ENCODE data around the gene S100A4. TPM values are rescaled to one million over a fixed set of nuclear protein-coding genes. Genes with fewer than 3 reads are reported as not detected.

S100A4 gene
- total RNA-seq, 1 experiment from 2014 or later: 384 TPM

- no peak for ATAC-seq
- Histone ChIP-seq H3K9me2 (ENCODE audit: insufficient read depth) (no peaks in the 10 kb centered on the region), H3K4me1 (ENCODE audit: control insufficient read depth in 1 of 2, insufficient read depth in 2 of 2, low read length in 2 of 2) (peaks cover 23 to 77% of the 10 kb centered on the region in 2 experiments), H4K20me1 (ENCODE audit: insufficient read depth) (no peaks in the 10 kb centered on the region), H3K9ac (ENCODE audit: low read length) (no peak overlapping the region), H2AFZ (ENCODE audit: low read depth, low read length, poor library complexity, severe bottlenecking) (no peak overlapping the region), H3K79me2 (ENCODE audit: insufficient read depth, low read length) (no peaks in the 10 kb centered on the region), H3K9me3 (ENCODE audit: control insufficient read depth in 1 of 2, insufficient read depth in 1 of 2, low read depth in 1 of 2, low read length in 2 of 2) (no peaks in the 10 kb centered on the region), H3K4me3 (replicated peaks in 1 of 2; ENCODE audit: low read depth in 1 of 2, low read length in 2 of 2) (no peak overlapping the region), H3K36me3 (ENCODE audit: control insufficient read depth in 1 of 2, insufficient read depth in 2 of 2, low read length in 2 of 2) (no peaks in the 10 kb centered on the region), H3K27ac (ENCODE audit: low read depth, low read length) (no peak overlapping the region), H3K4me2 (ENCODE audit: low read length) (no peak overlapping the region), H3K27me3 (ENCODE audit: insufficient read depth, low read length) (no peaks in the 10 kb centered on the region)
- DNase-seq (ENCODE audit: low read depth, low spot score): no peak
- ChIA-PET RAD21 (ENCODE audit: low non-redundant PET in 1 of 2, low total read pairs in 2 of 2, uncharacterized antibody in 2 of 2, unreplicated experiment in 2 of 2) (no interaction called here), CTCF (interaction anchor here (1.2 to 1.5 kb wide), 2 partner anchors 57 to 63 kb away, joined by 3 to 5 read pairs; no protein-coding TSS in a partner anchor), POLR2A (no interaction called here)
- no TSS peak for BruUV-seq (replicated peaks)
- TF ChIP-seq ZFX (IDR thresholded peaks at IDR 0.05) (no peak), EZH2 (IDR thresholded peaks at IDR 0.05) (no peak), EGR1 (IDR thresholded peaks at IDR 0.05; ENCODE audit: low read depth) (no peak)
- TF ChIP-seq, protein P1, sequence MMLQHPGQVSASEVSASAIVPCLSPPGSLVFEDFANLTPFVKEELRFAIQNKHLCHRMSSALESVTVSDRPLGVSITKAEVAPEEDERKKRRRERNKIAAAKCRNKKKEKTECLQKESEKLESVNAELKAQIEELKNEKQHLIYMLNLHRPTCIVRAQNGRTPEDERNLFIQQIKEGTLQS (IDR thresholded peaks at IDR 0.05): no peak
- intact Hi-C loops (cut with micrococcal nuclease): loop anchor here (1.0 to 5.0 kb wide), 2 partner anchors 240 to 478 kb away; partner anchors contain the start of gene RAB13
These were observed 36.6 kb downstream of the S100A4 start for GRCh38 chr1:153509036-153509435.

- ATAC-seq (no peak), DNase-seq (ENCODE audit: low read depth, low spot score) (no peak)
- Histone ChIP-seq H4K20me1 (ENCODE audit: insufficient read depth) (no peaks in the 10 kb centered on the region), H3K4me3 (replicated peaks in 1 of 2; ENCODE audit: low read depth in 1 of 2, low read length in 2 of 2) (no peak overlapping the region), H3K36me3 (ENCODE audit: control insufficient read depth in 1 of 2, insufficient read depth in 2 of 2, low read length in 2 of 2) (no peaks in the 10 kb centered on the region), H3K79me2 (ENCODE audit: insufficient read depth, low read length) (no peaks in the 10 kb centered on the region), H3K9ac (ENCODE audit: low read length) (peak overlapping the region; percentile 47; the same call in 1 of the 2 replicates), H3K9me3 (ENCODE audit: control insufficient read depth in 1 of 2, insufficient read depth in 1 of 2, low read depth in 1 of 2, low read length in 2 of 2) (no peaks in the 10 kb centered on the region), H3K9me2 (ENCODE audit: insufficient read depth) (no peaks in the 10 kb centered on the region), H3K27me3 (ENCODE audit: insufficient read depth, low read length) (no peaks in the 10 kb centered on the region), H3K4me1 (ENCODE audit: control insufficient read depth in 1 of 2, insufficient read depth in 2 of 2, low read length in 2 of 2) (peaks cover 23 to 69% of the 10 kb centered on the region in 2 experiments), H2AFZ (ENCODE audit: low read depth, low read length, poor library complexity, severe bottlenecking) (no peak overlapping the region), H3K4me2 (ENCODE audit: low read length) (peak overlapping the region; percentile 65), H3K27ac (ENCODE audit: low read depth, low read length) (no peak overlapping the region)
- RAD21 ChIA-PET (ENCODE audit: low non-redundant PET in 1 of 2, low total read pairs in 2 of 2, uncharacterized antibody in 2 of 2, unreplicated experiment in 2 of 2): no interaction called here
- intact Hi-C loops (cut with micrococcal nuclease): loop anchor here (5.0 kb wide), 1 partner anchor 479 kb away; the partner anchor contains the start of gene RAB13
- CTCF ChIA-PET: interaction anchor here (0.8 to 1.8 kb wide), 5 partner anchors 8 to 155 kb away, joined by 3 to 5 read pairs (median 4); partner anchors contain the start of gene S100A13
- no TSS peak for BruUV-seq (replicated peaks)
- POLR2A ChIA-PET: interaction anchor here (1.0 to 1.4 kb wide), 2 partner anchors 28 to 220 kb away, joined by 3 read pairs; partner anchors contain the start of genes INTS3 and S100A6
- no peak for TF ChIP-seq TCF7L2 (IDR thresholded peaks at IDR 0.05; ENCODE audit: borderline replicate concordance, extremely low read depth, insufficient read depth, insufficient read length)
- no peak for TF ChIP-seq EZH2 (IDR thresholded peaks at IDR 0.05)
- no peak for TF ChIP-seq JUND (IDR thresholded peaks at IDR 0.05)
- no peak for TF ChIP-seq ELF1 (IDR thresholded peaks at IDR 0.05; ENCODE audit: borderline replicate concordance, low read depth)
- TF ChIP-seq SRF (IDR thresholded peaks at IDR 0.05; ENCODE audit: low read depth): no peak
- TF ChIP-seq, protein P2, sequence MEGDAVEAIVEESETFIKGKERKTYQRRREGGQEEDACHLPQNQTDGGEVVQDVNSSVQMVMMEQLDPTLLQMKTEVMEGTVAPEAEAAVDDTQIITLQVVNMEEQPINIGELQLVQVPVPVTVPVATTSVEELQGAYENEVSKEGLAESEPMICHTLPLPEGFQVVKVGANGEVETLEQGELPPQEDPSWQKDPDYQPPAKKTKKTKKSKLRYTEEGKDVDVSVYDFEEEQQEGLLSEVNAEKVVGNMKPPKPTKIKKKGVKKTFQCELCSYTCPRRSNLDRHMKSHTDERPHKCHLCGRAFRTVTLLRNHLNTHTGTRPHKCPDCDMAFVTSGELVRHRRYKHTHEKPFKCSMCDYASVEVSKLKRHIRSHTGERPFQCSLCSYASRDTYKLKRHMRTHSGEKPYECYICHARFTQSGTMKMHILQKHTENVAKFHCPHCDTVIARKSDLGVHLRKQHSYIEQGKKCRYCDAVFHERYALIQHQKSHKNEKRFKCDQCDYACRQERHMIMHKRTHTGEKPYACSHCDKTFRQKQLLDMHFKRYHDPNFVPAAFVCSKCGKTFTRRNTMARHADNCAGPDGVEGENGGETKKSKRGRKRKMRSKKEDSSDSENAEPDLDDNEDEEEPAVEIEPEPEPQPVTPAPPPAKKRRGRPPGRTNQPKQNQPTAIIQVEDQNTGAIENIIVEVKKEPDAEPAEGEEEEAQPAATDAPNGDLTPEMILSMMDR (IDR thresholded peaks at IDR 0.05 in 2 of 3, conservative IDR thresholded peaks at IDR 0.05 in 1 of 3; ENCODE audit: borderline replicate concordance in 1 of 3, insufficient read depth in 1 of 3, low read depth in 2 of 3, low read length in 2 of 3): no peak
- no peak for TF ChIP-seq ZNF274 (IDR thresholded peaks at IDR 0.05; ENCODE audit: low read depth, low read length)
- TF ChIP-seq POLR2A (IDR thresholded peaks at IDR 0.05; ENCODE audit: borderline replicate concordance, extremely low read depth, insufficient read depth, insufficient read length): no peak
- TF ChIP-seq ZFX (IDR thresholded peaks at IDR 0.05): no peak
These were observed 37.6 kb downstream of the S100A4 start for GRCh38 chr1:153507926-153508583.
